B cell (primary cell): ENCODE measurements around the gene ARRB1. TPM values are rescaled to one million over a fixed set of nuclear protein-coding genes. Genes with fewer than 3 reads are reported as not detected.

Source experiments
- ATAC-seq: fragments of 200-7000 bp; cut with Tn5 transposase; one replicate; pipeline ENCODE4 v1.10.0; 2021; ENCODE audit warnings: low read depth, mild to moderate bottlenecking, moderate number of reproducible peaks, moderate library complexity
- CTCF ChIA-PET: fragments of 350-600 bp; sonication (Branson Sonifier 250); formaldehyde crosslinking; loops from one replicate; lab custom pipeline; 2021; ENCODE audit warnings: antibody characterized with exemption, inconsistent platforms; lab: Charles Lee
- POLR2A ChIA-PET: fragments of 350-600 bp; sonication (Branson Sonifier 250); formaldehyde crosslinking; loops from one replicate; lab custom pipeline; 2021; ENCODE audit warnings: antibody characterized with exemption; lab: Charles Lee
- DNase-seq: peaks from one replicate; pipeline ENCODE4 v3.0.0; 2013
- H2AFZ ChIP-seq: 2 replicates; pipeline ENCODE4 v1.6.1; 2012; ENCODE audit warnings: mild to moderate bottlenecking, low read depth, low read length; ENCODE audit not compliant: insufficient read depth, poor library complexity, severe bottlenecking
- H3K27ac ChIP-seq, 2 donors: 1 replicate in 1 of 2; 2 replicates in 1 of 2; pipeline ENCODE4 v1.5.1; 2012 to 2013; ENCODE audit warnings: low read length in 2 of 2, mild to moderate bottlenecking in 2 of 2, moderate library complexity in 1 of 2
- H3K27me3 ChIP-seq, 4 experiments: fragments of 200-600 bp in 1 of 4; sonication (generic) in 1 of 4; replicated peaks in 1 of 4; 1 replicate in 2 of 4; 2 replicates in 2 of 4; pipeline versions ENCODE4 v1.6.1 to v1.7.0; 2013 to 2016; ENCODE audit warnings: low read length in 3 of 4, mild to moderate bottlenecking in 2 of 4, mixed read lengths in 1 of 4, moderate library complexity in 1 of 4; ENCODE audit not compliant: insufficient read depth in 4 of 4, control insufficient read depth in 3 of 4; ENCODE audit errors: control extremely low read depth in 1 of 4
- H3K36me3 ChIP-seq, 2 experiments: replicated peaks in 1 of 2; 1 replicate in 1 of 2; 2 replicates in 1 of 2; pipeline versions ENCODE4 v1.6.1 to v1.7.1; 2013; ENCODE audit warnings: low read length in 1 of 2; ENCODE audit not compliant: insufficient read depth in 2 of 2, control insufficient read depth in 1 of 2; ENCODE audit errors: control extremely low read depth in 1 of 2, extremely low read depth in 1 of 2
- H3K4me1 ChIP-seq, 2 donors: fragments of 200-600 bp in 1 of 2; sonication (generic) in 1 of 2; 1 replicate in 1 of 2; 2 replicates in 1 of 2; pipeline versions ENCODE4 v1.5.1 to v1.6.1; 2013 to 2017; ENCODE audit warnings: low read length in 2 of 2; ENCODE audit not compliant: control insufficient read depth in 2 of 2, insufficient read depth in 2 of 2
- H3K4me2 ChIP-seq: replicated peaks from 2 replicates; pipeline ENCODE3; 2012; ENCODE audit warnings: mild to moderate bottlenecking, low read depth, low read length; ENCODE audit not compliant: poor library complexity, severe bottlenecking
- H3K4me3 ChIP-seq, 5 experiments: fragments of 200-600 bp in 1 of 5; sonication (generic) in 1 of 5; 1 replicate in 3 of 5; 2 replicates in 2 of 5; pipeline versions ENCODE4 v1.5.1 to v1.7.0; 2011 to 2016; ENCODE audit warnings: low read length in 4 of 5, mild to moderate bottlenecking in 4 of 5, low read depth in 2 of 5, control low read depth in 1 of 5, moderate library complexity in 1 of 5; ENCODE audit not compliant: insufficient read depth in 1 of 5; ENCODE audit errors: control extremely low read depth in 1 of 5, extremely low read depth in 1 of 5
- H3K79me2 ChIP-seq: fragments of 200-600 bp; sonication (generic); one replicate; pipeline ENCODE4 v1.6.0; 2016; ENCODE audit warnings: low read length; ENCODE audit not compliant: control insufficient read depth, insufficient read depth
- H3K9ac ChIP-seq: fragments of 200-600 bp; sonication (generic); 2 replicates; pipeline ENCODE4 v1.6.1; 2017; ENCODE audit warnings: mild to moderate bottlenecking, low read length, moderate library complexity
- H3K9me3 ChIP-seq, 3 donors: one replicate each; pipeline versions ENCODE4 v1.6.1 to v1.7.1; 2013; ENCODE audit warnings: low read length in 2 of 3; ENCODE audit not compliant: control insufficient read depth in 2 of 3, insufficient read depth in 1 of 3; ENCODE audit errors: control extremely low read depth in 1 of 3
- H4K20me1 ChIP-seq: 2 replicates; pipeline ENCODE4 v1.6.0; 2012; ENCODE audit warnings: mild to moderate bottlenecking, low read length; ENCODE audit not compliant: insufficient read depth, control insufficient read depth, poor library complexity, severe bottlenecking
- H3K27ac Mint-ChIP-seq: one replicate; pipeline ENCODE4 v1.8.0; 2021; ENCODE audit warnings: mixed read lengths
- H3K27me3 Mint-ChIP-seq: one replicate; pipeline ENCODE4 v1.8.0; 2021; ENCODE audit warnings: mixed read lengths
- H3K4me1 Mint-ChIP-seq: one replicate; pipeline ENCODE4 v1.8.0; 2021; ENCODE audit warnings: mixed read lengths
- H3K4me3 Mint-ChIP-seq: one replicate; pipeline ENCODE4 v1.8.0; 2021; ENCODE audit warnings: mixed read lengths
- H3K9me3 Mint-ChIP-seq: one replicate; pipeline ENCODE4 v1.8.0; 2022; ENCODE audit warnings: mixed read lengths; ENCODE audit not compliant: insufficient read depth
- EZH2 ChIP-seq: IDR thresholded peaks from 2 replicates; pipeline ENCODE4 v1.6.1; 2012; ENCODE audit warnings: borderline replicate concordance, low read depth, mild to moderate bottlenecking, moderate library complexity, low read length; ENCODE audit not compliant: insufficient read depth, poor library complexity, severe bottlenecking
- WGBS: methylation state at CpG from one replicate; pipeline ENCODE4 v1.1.5; 2013; ENCODE audit warnings: missing lambda C conversion rate; ENCODE audit not compliant: insufficient coverage; 5-methylcytosine and 5-hydroxymethylcytosine counted together
- intact Hi-C: fragments of 100-400 bp; cut with micrococcal nuclease; formaldehyde crosslinking; loops from one replicate; pipeline ENCODE4 v1.10.0; 2022
- polyA plus RNA-seq: library from polyadenylated mRNA; depleted of rRNA; stranded (reverse); fragments of >200 nt; gene quantifications from 2 replicates; pipeline ENCODE4 v1.2.3, GENCODE V29; 2012
- total RNA-seq, 2 donors: library from RNA; stranded (reverse); fragments of 120-200 nt in 1 of 2; gene quantifications; 1 replicate in 1 of 2; 2 replicates in 1 of 2; pipeline versions ENCODE4 v1.2.3 to v1.2.4, GENCODE V29; 2013 to 2022
- TF ChIP-seq, protein P1 (sequence below): fragments of 200-600 bp; IDR thresholded peaks from one replicate; pipeline ENCODE4 v1.8.0; 2022; ENCODE audit warnings: antibody characterized with exemption, mild to moderate bottlenecking

Gene ARRB1
- total and polyA plus RNA-seq, 2 donors (not counting 1 experiment from before 2014, with no cell fraction given), result 1.0 to 1.9 TPM

DNA sequence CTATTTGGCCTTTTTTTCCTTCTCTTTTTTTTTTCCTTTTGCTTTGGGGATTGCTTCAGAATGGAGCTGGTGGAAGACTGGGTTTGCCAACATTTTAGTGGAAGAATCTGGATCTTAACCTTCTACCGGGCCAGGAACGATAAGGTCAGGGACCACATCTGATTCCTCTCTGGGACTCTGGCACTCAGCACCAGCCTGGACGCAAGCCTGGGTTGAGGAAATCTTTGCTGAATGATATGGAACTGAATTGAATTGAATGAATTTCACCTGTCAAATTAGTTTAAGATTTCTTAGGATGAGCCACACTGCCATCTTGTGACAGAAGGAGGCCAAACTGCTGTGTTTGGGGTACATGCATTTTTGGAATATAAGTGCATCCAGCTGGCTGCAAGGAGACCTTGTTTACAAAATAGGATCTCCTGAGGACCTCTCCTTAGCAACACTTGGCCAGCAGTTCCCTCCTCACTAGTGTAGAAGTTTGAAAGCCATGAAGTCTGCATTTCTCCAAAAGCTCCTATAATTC, 80.5 kb downstream of the ARRB1 start:
- no peak overlapping the region for H3K27ac Mint-ChIP-seq
- TF ChIP-seq, protein P1, sequence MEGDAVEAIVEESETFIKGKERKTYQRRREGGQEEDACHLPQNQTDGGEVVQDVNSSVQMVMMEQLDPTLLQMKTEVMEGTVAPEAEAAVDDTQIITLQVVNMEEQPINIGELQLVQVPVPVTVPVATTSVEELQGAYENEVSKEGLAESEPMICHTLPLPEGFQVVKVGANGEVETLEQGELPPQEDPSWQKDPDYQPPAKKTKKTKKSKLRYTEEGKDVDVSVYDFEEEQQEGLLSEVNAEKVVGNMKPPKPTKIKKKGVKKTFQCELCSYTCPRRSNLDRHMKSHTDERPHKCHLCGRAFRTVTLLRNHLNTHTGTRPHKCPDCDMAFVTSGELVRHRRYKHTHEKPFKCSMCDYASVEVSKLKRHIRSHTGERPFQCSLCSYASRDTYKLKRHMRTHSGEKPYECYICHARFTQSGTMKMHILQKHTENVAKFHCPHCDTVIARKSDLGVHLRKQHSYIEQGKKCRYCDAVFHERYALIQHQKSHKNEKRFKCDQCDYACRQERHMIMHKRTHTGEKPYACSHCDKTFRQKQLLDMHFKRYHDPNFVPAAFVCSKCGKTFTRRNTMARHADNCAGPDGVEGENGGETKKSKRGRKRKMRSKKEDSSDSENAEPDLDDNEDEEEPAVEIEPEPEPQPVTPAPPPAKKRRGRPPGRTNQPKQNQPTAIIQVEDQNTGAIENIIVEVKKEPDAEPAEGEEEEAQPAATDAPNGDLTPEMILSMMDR, result peak; percentile 64
- TF ChIP-seq EZH2, result no peak
- Histone ChIP-seq H4K20me1 (no peaks in the 10 kb centered on the region), H3K27ac (no peak overlapping the region), H3K9me3 (no peaks in the 10 kb centered on the region), H3K27me3 (no peaks in the 10 kb centered on the region), H3K36me3 (no peaks in the 10 kb centered on the region), H3K4me3 (no peak overlapping the region), H2AFZ (no peak overlapping the region), H3K9ac (no peak overlapping the region), H3K79me2 (no peaks in the 10 kb centered on the region), H3K4me2 (no peak overlapping the region), H3K4me1 (peaks cover 9 to 14% of the 10 kb centered on the region in 2 donors)
- peak; percentile 54 for DNase-seq
- ChIA-PET POLR2A (no interaction called here), CTCF (interaction anchor here (0.7 to 13.0 kb wide), 19 partner anchors 9 to 1405 kb away, joined by 3 to 199 read pairs (median 6); no protein-coding TSS in a partner anchor)
- ATAC-seq, result no peak
- no peaks in the 10 kb centered on the region for H3K9me3 Mint-ChIP-seq
- no peak overlapping the region for H3K4me3 Mint-ChIP-seq
- 100% methylated on average over 2 of the region's 3 CpGs for WGBS
- intact Hi-C loops, result no loop called here
- peaks cover 14% of the 10 kb centered on the region for H3K4me1 Mint-ChIP-seq
- H3K27me3 Mint-ChIP-seq, result no peaks in the 10 kb centered on the region

DNA sequence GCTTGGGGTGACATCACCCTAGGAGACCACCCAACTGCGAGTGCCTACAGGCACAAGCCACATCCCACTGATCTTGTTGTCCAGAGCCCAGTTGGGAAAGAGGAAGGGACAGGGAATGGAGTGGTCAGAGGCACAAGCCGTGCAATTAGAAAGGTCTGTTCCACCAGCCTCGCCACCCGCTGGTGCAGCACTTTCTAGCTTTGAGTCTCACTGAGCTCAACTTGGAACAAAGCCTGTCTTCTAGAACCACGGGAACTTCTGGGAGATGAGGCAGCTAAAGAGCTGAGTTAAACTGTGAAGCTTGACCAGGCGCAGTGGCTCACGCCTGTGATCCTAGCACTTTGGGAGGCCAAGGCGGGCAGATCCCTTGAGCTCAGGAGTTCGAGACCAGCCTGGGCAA, 81.6 kb downstream of the ARRB1 start:
- Histone ChIP-seq H3K36me3 (no peaks in the 10 kb centered on the region), H3K9ac (no peak overlapping the region), H2AFZ (no peak overlapping the region), H4K20me1 (no peaks in the 10 kb centered on the region), H3K27ac (no peak overlapping the region), H3K4me3 (no peak overlapping the region), H3K79me2 (no peaks in the 10 kb centered on the region), H3K27me3 (no peaks in the 10 kb centered on the region), H3K9me3 (peaks cover 0 to 2% (median 0%) of the 10 kb centered on the region in 3 donors), H3K4me2 (no peak overlapping the region), H3K4me1 (peaks cover 0 to 13% of the 10 kb centered on the region in 2 donors)
- Mint-ChIP-seq H3K27me3 (no peaks in the 10 kb centered on the region), H3K4me3 (no peak overlapping the region), H3K4me1 (peaks cover 15% of the 10 kb centered on the region), H3K27ac (no peak overlapping the region), H3K9me3 (no peaks in the 10 kb centered on the region)
- WGBS, result 93% methylated on average over 8 of the region's 9 CpGs
- DNase-seq, result no peak
- ChIA-PET POLR2A (interaction anchor here (0.6 kb wide), 1 partner anchor 125 kb away, joined by 4 read pairs; no protein-coding TSS in a partner anchor), CTCF (interaction anchor here (0.7 to 13.0 kb wide), 10 partner anchors 11 to 340 kb away, joined by 3 to 199 read pairs (median 8); no protein-coding TSS in a partner anchor)
- intact Hi-C loops, result no loop called here
- no peak for ATAC-seq
- TF ChIP-seq, protein P1, result no peak
- TF ChIP-seq EZH2, result no peak
